Loucy (cell line): ENCODE measurements around the gene BAIAP2L1.
A peak's percentile ranks its signal among the peaks of the same experiment; 100 is the strongest.

Experiments used
- H2AFZ ChIP-seq: fragments of 200-600 bp; sonication (generic); 2 replicates; pipeline ENCODE4 v1.6.0; 2016; ENCODE audit warnings: antibody characterized with exemption, mild to moderate bottlenecking, low read length, moderate library complexity
- H3F3A ChIP-seq: fragments of 200-600 bp; 2 replicates; pipeline ENCODE4 v1.6.0; 2016; ENCODE audit warnings: antibody characterized with exemption, low read depth, mild to moderate bottlenecking
- H3K27me3 ChIP-seq: fragments of 200-600 bp; sonication (generic); 2 replicates; pipeline ENCODE4 v1.6.1; 2014; ENCODE audit warnings: low read length, mild to moderate bottlenecking; ENCODE audit not compliant: insufficient read depth, poor library complexity, severe bottlenecking
- H3K36me3 ChIP-seq: fragments of 200-600 bp; sonication (generic); 2 replicates; pipeline ENCODE4 v1.6.1; 2016; ENCODE audit warnings: low read length; ENCODE audit not compliant: insufficient read depth
- H3K4me1 ChIP-seq: fragments of 200-600 bp; sonication (generic); 2 replicates; pipeline ENCODE4 v1.5.1; 2014; ENCODE audit warnings: low read length, mild to moderate bottlenecking; ENCODE audit not compliant: insufficient read depth, poor library complexity, severe bottlenecking
- H3K4me2 ChIP-seq: fragments of 200-600 bp; sonication (generic); 2 replicates; pipeline ENCODE4 v1.6.0; 2014; ENCODE audit warnings: antibody characterized with exemption, low read length, low read depth, mild to moderate bottlenecking; ENCODE audit not compliant: poor library complexity, severe bottlenecking
- H3K4me3 ChIP-seq: fragments of 200-600 bp; sonication (generic); 2 replicates; pipeline ENCODE4 v1.5.1; 2014; ENCODE audit warnings: low read length, mild to moderate bottlenecking, mixed read lengths; ENCODE audit not compliant: poor library complexity, severe bottlenecking
- H3K79me2 ChIP-seq: fragments of 200-600 bp; sonication (generic); 2 replicates; pipeline ENCODE4 v1.6.1; 2014; ENCODE audit warnings: low read length; ENCODE audit not compliant: insufficient read depth
- H3K9ac ChIP-seq: fragments of 200-600 bp; sonication (generic); 2 replicates; pipeline ENCODE4 v1.6.0; 2014; ENCODE audit warnings: mild to moderate bottlenecking, low read depth, low read length, moderate library complexity; ENCODE audit not compliant: poor library complexity, severe bottlenecking
- H3K9me2 ChIP-seq: fragments of 200-600 bp; sonication (generic); replicated peaks from 2 replicates; pipeline ENCODE4 v1.6.1; 2016; ENCODE audit warnings: low read depth, low read length, mixed read lengths
- H3K9me3 ChIP-seq: fragments of 200-600 bp; sonication (generic); 2 replicates; pipeline ENCODE4 v1.6.1; 2014; ENCODE audit warnings: mild to moderate bottlenecking, antibody characterized with exemption, low read length, low read depth; ENCODE audit not compliant: insufficient read depth
- H4K20me1 ChIP-seq: fragments of 200-600 bp; sonication (generic); 2 replicates; pipeline ENCODE4 v1.6.0; 2014; ENCODE audit warnings: antibody characterized with exemption, low read length, mild to moderate bottlenecking; ENCODE audit not compliant: insufficient read depth, poor library complexity, severe bottlenecking
- CTCF ChIP-seq: fragments of 200-600 bp; sonication (generic); conservative IDR thresholded peaks from 2 replicates; pipeline ENCODE4 v1.5.1; 2014; ENCODE audit warnings: mild to moderate bottlenecking, antibody characterized with exemption, low read length
- EZH2phosphoT487 ChIP-seq: fragments of 200-600 bp; IDR thresholded peaks from 2 replicates; pipeline ENCODE4 v1.6.1; 2018; ENCODE audit warnings: antibody characterized with exemption, mild to moderate bottlenecking, moderate library complexity, borderline replicate concordance

Gene BAIAP2L1

GRCh38 chr7:98280791-98281756, 119.8 kb downstream of the BAIAP2L1 start, which contains the start of gene BRI3:
Gene BRI3 (plus strand): TSS chr7:98281686. CDS start chr7:98281796, 110 bp downstream.
- Histone ChIP-seq H3K9me3 (no peaks in the 10 kb centered on the region), H3K4me3 (peak within 1 kb of the TSS; percentile 95), H4K20me1 (peaks cover 32% of the 10 kb centered on the region), H2AFZ (peak within 1 kb of the TSS; percentile 100), H3F3A (no peaks in the 10 kb centered on the region), H3K79me2 (peaks cover 37% of the 10 kb centered on the region; the same call in 1 of the 2 replicates), H3K27me3 (no peaks in the 10 kb centered on the region), H3K4me2 (peak within 1 kb of the TSS; percentile 100), H3K9ac (peak within 1 kb of the TSS; percentile 92), H3K4me1 (peaks cover 35% of the 10 kb centered on the region), H3K36me3 (no peaks in the 10 kb centered on the region), H3K9me2 (no peaks in the 10 kb centered on the region)
- no peak for TF ChIP-seq EZH2phosphoT487
- TF ChIP-seq CTCF = no peak

- no peak for TF ChIP-seq EZH2phosphoT487
- no peak for TF ChIP-seq CTCF
- no peaks in the 10 kb centered on the region for H3F3A ChIP-seq
- peak overlapping the region; percentile 100; the same call in 1 of the 2 replicates for H2AFZ ChIP-seq
- peaks cover 34% of the 10 kb centered on the region; the same call in 1 of the 2 replicates for H3K79me2 ChIP-seq
- H3K4me3 ChIP-seq = peak overlapping the region; percentile 87
- H3K9ac ChIP-seq = peak overlapping the region; percentile 71
- H3K4me1 ChIP-seq = peaks cover 35% of the 10 kb centered on the region
- H3K4me2 ChIP-seq = peak overlapping the region; percentile 98
- peaks cover 32% of the 10 kb centered on the region for H4K20me1 ChIP-seq
- H3K27me3 ChIP-seq = no peaks in the 10 kb centered on the region
- no peaks in the 10 kb centered on the region for H3K9me3 ChIP-seq
- H3K9me2 ChIP-seq = no peaks in the 10 kb centered on the region
- H3K36me3 ChIP-seq = no peaks in the 10 kb centered on the region
These were observed 120.6 kb downstream of the BAIAP2L1 start for GRCh38 chr7:98280296-98280695.

- Histone ChIP-seq H2AFZ (no peak overlapping the region), H3K79me2 (peaks cover 22% of the 10 kb centered on the region; the same call in 1 of the 2 replicates), H4K20me1 (peaks cover 20% of the 10 kb centered on the region), H3K9me2 (no peaks in the 10 kb centered on the region), H3K4me1 (peaks cover 23% of the 10 kb centered on the region), H3F3A (no peaks in the 10 kb centered on the region), H3K27me3 (no peaks in the 10 kb centered on the region), H3K4me2 (no peak overlapping the region), H3K36me3 (no peaks in the 10 kb centered on the region), H3K9me3 (no peaks in the 10 kb centered on the region), H3K4me3 (no peak overlapping the region), H3K9ac (no peak overlapping the region)
- TF ChIP-seq EZH2phosphoT487 (no peak), CTCF (no peak)
These were observed 122.0 kb downstream of the BAIAP2L1 start for GRCh38 chr7:98278936-98279335.
